Progenitor cell of endocrine pancreas (in vitro differentiated cells): ENCODE measurements around the gene CCN5. TPM values are rescaled to one million over a fixed set of nuclear protein-coding genes. Genes with fewer than 3 reads are reported as not detected.
"Not testable (repeated sequence)": the region's sequence is repeated elsewhere in the genome, so short reads cannot be mapped to it uniquely, and the experiment has no call there.

Experiments
- DNase-seq: peaks from one replicate; pipeline ENCODE4 v3.0.0; 2021; ENCODE audit warnings: low spot score; ENCODE audit not compliant: unreplicated experiment
- H3K27ac Mint-ChIP-seq: 2 replicates; pipeline ENCODE4 v1.8.0; 2021; ENCODE audit warnings: mild to moderate bottlenecking, moderate library complexity, mixed read lengths
- H3K27me3 Mint-ChIP-seq: 2 replicates; pipeline ENCODE4 v1.8.0; 2021; ENCODE audit warnings: mixed read lengths
- H3K36me3 Mint-ChIP-seq: 2 replicates; pipeline ENCODE4 v1.8.0; 2022; ENCODE audit warnings: mixed read lengths; ENCODE audit not compliant: insufficient read depth
- H3K4me1 Mint-ChIP-seq: 2 replicates; pipeline ENCODE4 v1.8.0; 2021; ENCODE audit warnings: low read depth, mixed read lengths
- H3K4me3 Mint-ChIP-seq: 2 replicates; pipeline ENCODE4 v1.8.0; 2021; ENCODE audit warnings: low read depth, mild to moderate bottlenecking, moderate library complexity, mixed read lengths
- H3K9me3 Mint-ChIP-seq: 2 replicates; pipeline ENCODE4 v1.8.0; 2021; ENCODE audit warnings: low read depth, mixed read lengths
- CTCF ChIP-seq: fragments of 200-600 bp; sonication (generic); IDR thresholded peaks from one replicate; pipeline ENCODE4 v1.5.0; 2021; ENCODE audit warnings: antibody characterized with exemption, mild to moderate bottlenecking; ENCODE audit not compliant: unreplicated experiment
- total RNA-seq: library from RNA; stranded (reverse); gene quantifications from 2 replicates; pipeline ENCODE4 v1.2.1, GENCODE V29; 2021

Gene CCN5
- total RNA-seq, 1 donor from 2014 or later: not detected

GRCh38 chr20:44758247-44759101 lies 43.3 kb downstream of the CCN5 start:
- DNase-seq: no peak
- no peaks in the 10 kb centered on the region for H3K4me1 Mint-ChIP-seq
- TF ChIP-seq CTCF: no peak
- no peaks in the 10 kb centered on the region for H3K9me3 Mint-ChIP-seq
- H3K36me3 Mint-ChIP-seq: no peaks in the 10 kb centered on the region
- no peak overlapping the region for H3K4me3 Mint-ChIP-seq
- H3K27me3 Mint-ChIP-seq: peaks cover 8% of the 10 kb centered on the region
- H3K27ac Mint-ChIP-seq: no peak overlapping the region

GRCh38 chr20:44759595-44759994 lies 44.4 kb downstream of the CCN5 start:
- H3K4me3 Mint-ChIP-seq: no peak overlapping the region
- TF ChIP-seq CTCF: no peak
- H3K4me1 Mint-ChIP-seq: no peaks in the 10 kb centered on the region
- no peak overlapping the region for H3K27ac Mint-ChIP-seq
- no peaks in the 10 kb centered on the region for H3K9me3 Mint-ChIP-seq
- no peaks in the 10 kb centered on the region for H3K36me3 Mint-ChIP-seq
- peaks cover 8% of the 10 kb centered on the region for H3K27me3 Mint-ChIP-seq
- no peak for DNase-seq

GRCh38 chr20:44761423-44761822 lies 46.3 kb downstream of the CCN5 start:
- peaks cover 16% of the 10 kb centered on the region for H3K27me3 Mint-ChIP-seq
- no peak overlapping the region for H3K27ac Mint-ChIP-seq
- no peak overlapping the region for H3K4me3 Mint-ChIP-seq
- H3K36me3 Mint-ChIP-seq: no peaks in the 10 kb centered on the region
- H3K9me3 Mint-ChIP-seq: no peaks in the 10 kb centered on the region
- DNase-seq: no peak
- TF ChIP-seq CTCF: no peak
- H3K4me1 Mint-ChIP-seq: no peaks in the 10 kb centered on the region

GRCh38 chr20:44762466-44763140 lies 47.4 kb downstream of the CCN5 start:
- Mint-ChIP-seq H3K4me3 (no peak overlapping the region), H3K27me3 (peaks cover 16% of the 10 kb centered on the region), H3K27ac (no peak overlapping the region), H3K9me3 (no peaks in the 10 kb centered on the region), H3K4me1 (no peaks in the 10 kb centered on the region), H3K36me3 (no peaks in the 10 kb centered on the region)
- DNase-seq: no peak
- TF ChIP-seq CTCF: no peak

- H3K27me3 Mint-ChIP-seq: peaks cover 16% of the 10 kb centered on the region
- not testable (repeated sequence) for H3K36me3 Mint-ChIP-seq, DNase-seq, H3K27ac Mint-ChIP-seq, H3K4me1 Mint-ChIP-seq, H3K9me3 Mint-ChIP-seq, H3K4me3 Mint-ChIP-seq
Measured at GRCh38 chr20:44763798-44764197, 48.6 kb downstream of the CCN5 start.
